ENCODE measurements around the gene MCEMP1.

MCEMP1 gene, protein sequence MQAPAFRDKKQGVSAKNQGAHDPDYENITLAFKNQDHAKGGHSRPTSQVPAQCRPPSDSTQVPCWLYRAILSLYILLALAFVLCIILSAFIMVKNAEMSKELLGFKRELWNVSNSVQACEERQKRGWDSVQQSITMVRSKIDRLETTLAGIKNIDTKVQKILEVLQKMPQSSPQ

DNA sequence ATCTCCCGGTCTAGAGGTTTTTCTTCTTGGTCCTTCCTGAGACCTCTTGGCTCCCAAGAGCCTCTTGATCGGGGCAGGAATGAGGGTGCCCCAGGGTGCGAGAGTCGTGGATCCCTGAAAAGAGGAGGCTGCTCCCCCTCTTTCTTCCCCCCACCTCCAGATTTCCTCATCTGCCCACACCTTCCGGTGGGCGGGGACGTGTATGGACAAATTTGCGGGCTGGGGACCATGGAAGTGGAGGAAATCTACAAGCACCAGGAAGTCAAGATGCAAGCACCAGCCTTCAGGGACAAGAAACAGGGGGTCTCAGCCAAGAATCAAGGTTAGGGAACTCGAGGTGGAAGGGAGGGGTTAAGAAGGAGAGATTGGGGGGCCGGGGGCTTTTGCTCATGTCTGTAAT lies at the start of gene MCEMP1:
MCEMP1 (plus strand) TSS at position 237 of the 400 bp plus-strand sequence; CDS start at position 268, 31 bp downstream.
- DNase-seq, result no peak

DNA sequence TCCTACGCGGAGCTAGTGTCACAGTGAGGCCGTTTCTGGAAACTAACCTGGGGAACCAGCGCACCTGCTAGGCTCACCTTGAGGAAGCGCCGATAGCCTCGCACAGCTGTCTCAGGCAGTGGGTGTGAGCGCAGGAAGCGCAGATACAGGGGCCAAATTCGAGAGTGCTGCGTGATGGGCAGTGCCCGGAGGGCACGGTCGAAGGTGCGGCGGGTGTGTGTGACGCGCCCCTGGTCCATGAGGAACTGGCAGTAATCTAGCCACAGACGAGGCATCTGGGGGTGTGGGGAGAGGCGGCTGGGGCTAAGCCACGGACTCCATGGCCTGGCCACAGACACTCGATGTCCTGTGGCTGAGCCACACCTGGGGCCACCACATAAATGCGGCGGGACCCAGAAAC lies 49.7 kb upstream of the MCEMP1 start:
- DNase-seq, result no peak

DNA sequence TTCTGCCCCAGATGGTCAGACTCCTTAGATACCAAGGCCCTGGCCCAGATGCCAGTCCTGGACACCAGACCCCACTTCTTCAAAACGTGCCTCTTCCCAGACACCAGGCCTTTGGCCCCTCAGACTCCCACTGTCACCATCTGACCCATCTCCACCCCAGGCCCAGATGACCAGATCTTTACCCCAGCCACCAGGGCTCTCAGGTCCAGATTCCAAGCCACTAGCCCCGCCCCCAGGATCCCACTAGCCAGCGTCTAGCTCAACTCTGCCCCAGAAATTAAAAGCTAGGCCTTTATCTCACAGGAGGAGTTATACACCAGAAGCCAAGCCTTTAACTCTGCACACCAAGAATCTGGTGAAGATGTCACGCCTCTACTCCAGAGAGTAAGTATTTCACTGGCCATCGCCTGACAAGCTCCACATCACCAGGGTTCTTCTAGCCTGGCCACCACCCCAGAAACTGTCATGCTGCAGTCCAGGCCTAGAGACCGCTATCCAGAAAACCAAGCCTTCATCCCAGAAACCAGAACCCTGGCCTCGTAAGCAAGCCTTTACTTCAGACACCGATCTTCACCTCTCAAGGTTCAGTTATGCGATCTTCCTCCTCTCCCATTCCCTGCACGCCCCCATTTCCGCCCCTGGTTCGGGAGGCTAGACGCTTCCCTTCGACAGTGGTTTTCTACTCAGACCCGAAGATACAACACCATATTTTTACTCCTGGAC lies 48.1 kb upstream of the MCEMP1 start:
- DNase-seq, result no peak

DNA sequence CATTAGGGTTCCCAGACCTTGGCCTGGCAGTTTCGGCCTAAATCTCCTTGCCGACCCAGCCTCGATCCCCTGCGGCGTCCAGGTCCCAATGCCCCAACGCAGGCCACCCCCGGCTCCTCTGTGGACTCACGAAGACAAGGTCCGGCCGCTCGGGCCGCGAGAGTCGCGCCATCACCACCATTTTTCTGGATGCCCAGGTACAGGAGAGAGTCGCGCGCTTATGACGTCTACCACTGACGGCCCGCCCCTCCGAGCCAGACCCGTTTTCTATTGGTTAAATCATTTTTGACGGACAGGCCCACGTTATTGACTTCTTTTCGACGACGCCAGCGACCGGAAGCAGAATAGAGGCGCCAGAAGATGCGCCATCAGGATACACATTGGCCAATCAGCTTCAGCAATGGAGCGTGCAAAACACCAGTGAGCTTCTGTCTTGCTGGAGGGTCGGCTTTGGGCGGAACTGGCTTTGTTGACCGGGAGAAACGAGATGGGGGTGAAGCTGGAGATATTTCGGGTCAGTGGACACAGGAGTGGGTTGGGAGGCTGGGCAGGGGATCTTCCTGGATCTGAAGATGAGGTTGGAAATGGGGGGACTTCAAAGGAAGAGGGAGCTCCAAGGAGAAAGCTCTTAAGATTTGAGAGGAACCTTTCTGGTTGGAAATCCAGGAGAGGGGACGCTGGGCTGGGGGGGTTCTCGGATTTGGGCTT lies 47.4 kb upstream of the MCEMP1 start, which contains the start of the genes PET100 and XAB2:
PET100 (plus strand) TSS at position 447 of the 708 bp plus-strand sequence; CDS start at position 488, 41 bp downstream.
XAB2 (minus strand) TSS at position 199 of the 708 bp plus-strand sequence; CDS start at position 181, 18 bp downstream.
- peak; percentile 97 for DNase-seq

DNA sequence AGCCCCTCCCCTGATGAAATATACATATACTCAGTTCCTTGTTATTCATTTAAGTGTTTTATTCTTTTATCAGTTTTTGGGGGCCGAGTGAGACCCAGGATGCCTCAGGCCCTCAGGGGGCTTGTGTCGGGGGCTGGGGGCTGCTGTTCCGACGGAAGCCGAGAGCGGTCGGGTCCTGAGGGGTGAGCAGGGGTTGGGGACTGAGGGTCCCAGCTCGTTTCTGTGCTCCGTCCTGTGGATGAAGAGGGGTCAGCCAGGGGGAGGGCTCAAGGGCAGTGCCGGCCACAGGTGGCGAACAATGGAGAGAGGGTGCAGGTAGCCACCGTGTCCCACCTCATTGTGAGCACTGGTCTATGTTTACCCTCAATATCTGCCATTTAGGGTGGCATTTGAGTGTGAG lies 45.3 kb upstream of the MCEMP1 start:
- no peak for DNase-seq

DNA sequence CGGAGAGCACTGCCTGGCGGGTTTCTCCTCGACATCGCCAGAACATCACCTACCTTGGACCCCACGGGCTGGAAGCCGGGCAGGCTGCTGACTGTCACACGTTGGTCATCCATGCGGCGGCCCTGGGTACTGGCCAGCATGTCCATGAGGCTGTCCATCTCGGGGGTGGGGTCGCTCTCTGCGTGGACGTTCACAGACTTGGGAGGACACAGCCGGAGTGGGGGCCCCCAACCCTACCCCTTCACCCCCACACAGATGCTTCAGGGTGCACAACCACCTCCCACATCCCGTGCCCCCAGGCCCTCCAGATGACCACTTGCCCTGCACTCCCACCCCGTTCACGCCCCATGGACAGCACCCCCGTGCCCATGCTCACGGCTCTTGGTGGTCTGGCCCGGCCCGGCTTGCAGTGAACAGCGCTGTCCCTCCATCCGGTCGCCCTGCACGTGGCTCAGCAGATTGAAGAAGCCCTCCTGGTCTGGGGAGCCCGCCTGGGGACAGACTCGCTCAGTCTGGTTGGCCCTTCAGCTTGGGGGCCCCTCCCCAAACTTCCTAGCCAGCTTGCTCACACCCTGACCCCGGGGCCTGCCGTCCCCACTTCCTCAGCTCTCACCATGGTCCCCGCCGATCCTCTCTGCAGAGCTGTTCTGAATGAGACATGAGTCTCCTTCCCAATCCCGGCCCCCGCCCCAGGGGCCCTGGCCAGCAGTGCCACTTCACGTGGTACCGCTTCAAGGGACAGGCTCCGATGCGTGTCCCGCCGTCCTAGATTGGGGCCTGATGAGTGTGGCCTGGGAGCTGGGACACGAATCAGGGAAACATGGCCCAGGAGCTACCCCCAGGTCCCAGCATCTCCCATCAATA lies 44.3 kb upstream of the MCEMP1 start:
- DNase-seq, result no peak

DNA sequence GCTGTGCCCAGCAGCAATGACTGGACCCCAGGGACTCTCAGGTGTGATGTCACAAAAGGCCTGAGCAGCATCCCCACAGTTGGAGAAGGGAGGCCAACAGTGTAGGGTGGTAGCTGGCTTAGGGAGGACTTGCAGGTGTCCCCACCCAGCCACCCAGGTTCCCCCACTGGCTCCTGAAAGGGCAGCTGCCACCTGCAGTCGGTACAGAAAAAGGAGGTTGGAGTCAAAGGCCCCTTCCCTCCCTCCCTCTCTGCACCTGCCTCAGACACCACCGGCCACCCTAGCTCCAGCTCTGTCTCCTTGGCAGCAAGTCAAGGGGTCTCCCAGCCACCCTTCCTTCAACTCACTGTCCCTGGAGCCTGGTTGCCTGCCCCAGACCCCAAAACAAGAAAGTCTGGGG lies 43.2 kb upstream of the MCEMP1 start, which contains the start of gene PCP2:
PCP2 (minus strand) TSS at position 22 of the 400 bp plus-strand sequence. CDS start 262 bp downstream, outside the sequence.
- no peak for DNase-seq

DNA sequence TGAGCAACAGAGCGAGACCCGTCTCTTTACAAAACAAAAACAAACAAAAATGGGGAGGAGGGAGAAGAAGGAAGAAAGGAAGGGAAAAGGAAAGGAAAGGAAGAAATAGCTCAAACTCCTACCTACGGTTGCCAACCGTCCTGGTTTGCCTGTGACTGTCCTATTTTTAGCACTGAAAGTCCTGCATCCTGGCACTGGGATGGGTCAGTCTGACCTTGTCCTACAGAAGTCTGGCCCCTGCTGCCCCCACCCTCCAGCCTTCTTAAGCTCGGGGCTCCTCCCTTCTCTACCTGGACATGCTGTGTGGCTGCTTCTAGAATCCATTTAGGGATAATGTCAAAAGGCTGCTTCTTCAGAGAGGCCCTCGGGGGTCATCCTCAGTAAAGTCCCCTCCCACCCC lies 41.2 kb upstream of the MCEMP1 start:
- no peak for DNase-seq

DNA sequence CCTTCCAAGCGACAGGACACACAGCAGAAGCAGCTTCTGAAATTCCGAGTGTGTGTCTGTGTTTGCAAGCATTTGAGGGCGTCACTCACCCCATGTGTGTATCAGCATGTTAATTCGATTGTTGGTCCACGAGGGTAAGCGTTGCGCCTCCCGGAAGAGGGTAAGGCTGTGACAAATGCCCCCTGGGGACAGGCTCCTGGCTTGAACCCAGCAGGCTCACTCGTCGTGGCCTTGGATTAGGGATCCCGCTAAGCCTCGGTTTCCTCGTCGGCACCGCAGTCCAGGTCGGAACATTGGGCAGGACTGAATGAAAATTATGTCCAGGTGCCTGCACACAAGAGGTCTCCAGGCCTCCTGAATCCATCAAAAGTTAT lies 40.6 kb upstream of the MCEMP1 start:
- no peak for DNase-seq

DNA sequence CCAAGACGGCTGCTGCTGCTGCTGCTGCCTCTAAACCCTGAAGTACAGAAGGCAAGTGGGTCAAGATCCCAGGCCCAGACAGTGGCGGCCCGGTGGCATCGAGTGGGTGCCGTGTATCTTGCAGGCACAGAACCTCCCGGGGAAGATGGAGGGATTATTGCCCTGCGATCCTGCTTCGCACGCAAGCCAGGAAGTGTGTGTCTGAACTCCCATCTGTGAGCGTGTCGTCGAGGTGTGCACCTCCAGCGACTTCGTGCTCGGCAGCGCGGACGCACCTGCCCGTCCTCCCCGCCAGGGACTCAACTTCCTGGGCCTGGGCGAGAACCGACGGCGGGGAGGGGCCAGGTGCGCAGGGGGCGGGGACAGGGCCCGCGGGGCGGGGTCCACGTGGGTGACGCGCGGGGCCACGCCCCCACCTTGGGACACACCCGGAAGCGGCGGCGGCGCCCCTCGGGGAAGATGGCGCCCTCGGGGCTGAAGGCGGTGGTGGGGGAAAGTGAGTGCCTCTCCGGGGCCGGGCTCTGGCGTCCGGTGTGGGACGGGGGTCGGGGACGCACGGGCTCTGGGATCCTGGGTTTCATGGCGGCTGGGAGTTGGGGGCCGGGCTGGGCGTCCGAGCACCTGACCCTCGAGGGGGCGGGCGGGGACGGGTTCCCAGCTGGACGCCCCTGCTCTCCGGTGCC lies 40.1 kb upstream of the MCEMP1 start, which contains the start of gene STXBP2:
STXBP2 (plus strand) TSS at position 420 of the 683 bp plus-strand sequence; CDS start at position 460, 40 bp downstream.
- peak; percentile 77 for DNase-seq

DNA sequence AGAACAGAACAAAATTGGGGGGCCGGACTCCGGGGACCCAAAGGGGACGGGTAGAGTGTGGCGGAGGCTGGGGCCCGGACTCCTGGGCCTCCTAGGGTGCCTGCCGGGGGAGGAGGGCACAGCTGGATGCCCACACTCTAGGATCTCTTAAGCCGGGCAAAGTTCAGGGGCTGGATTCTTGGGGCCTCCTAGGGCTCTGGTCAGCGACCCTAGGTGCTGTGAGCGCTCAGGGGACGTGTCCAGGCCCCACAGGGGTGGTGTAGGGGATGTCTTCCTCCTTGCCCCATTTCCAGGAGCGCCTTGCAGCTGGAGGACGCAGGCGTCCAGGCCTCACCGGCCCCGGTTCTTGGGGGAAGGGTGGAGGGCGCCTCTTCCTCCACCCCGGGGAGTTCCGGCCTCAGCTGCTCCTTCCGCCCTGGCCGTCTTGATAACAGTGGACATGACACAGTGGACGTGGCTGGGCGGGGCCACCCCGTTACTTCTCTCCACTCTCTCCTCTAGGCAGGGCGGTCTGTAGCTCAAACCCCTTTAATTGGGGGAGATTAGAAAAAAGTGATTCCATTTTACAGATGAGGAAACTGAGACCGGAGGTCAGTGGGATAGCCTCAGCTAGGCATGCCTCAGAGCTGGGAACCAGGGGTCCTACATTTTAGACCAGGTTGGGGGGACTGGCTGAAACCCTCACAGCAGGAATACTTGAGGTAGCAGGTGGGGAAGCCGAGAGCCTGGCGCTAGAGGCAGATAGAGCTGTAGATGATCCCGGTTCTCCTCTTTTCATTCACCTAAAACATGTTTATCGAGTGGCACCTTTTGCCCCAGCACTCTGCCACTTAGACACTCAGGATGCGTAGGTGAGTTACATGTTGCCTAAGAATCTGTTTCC lies 39.3 kb upstream of the MCEMP1 start:
- DNase-seq, result no peak

DNA sequence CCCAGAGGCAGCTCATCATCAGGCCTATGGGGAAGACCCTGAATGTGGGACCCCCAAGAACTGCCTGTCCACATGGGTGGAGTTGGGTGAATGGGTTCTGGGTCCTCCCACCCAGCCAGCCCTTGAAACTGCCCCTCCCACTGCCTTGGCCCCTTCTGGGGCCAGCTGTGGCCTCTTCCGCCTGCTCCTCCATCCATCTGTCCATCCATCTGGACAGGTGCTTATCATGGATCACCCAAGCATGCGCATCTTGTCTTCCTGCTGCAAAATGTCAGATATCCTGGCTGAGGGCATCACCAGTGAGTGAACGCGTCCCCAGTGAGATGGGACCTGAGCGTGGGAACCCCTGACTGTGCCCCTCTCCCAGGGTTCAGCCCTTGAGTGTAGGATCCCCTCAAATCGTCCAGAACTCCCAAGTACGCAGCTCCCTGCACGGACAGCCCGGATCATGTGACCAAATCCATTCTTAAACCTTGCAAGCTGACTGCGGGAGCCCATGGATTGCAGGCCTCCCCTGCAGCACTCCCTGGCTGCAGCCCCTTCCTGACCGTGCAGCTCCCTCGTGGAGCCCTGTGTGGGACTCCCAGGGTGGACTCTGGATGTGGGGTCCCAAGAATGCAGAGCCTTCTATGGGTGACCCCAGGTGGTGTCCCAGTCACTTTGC lies 38.0 kb upstream of the MCEMP1 start:
- DNase-seq, result no peak

DNA sequence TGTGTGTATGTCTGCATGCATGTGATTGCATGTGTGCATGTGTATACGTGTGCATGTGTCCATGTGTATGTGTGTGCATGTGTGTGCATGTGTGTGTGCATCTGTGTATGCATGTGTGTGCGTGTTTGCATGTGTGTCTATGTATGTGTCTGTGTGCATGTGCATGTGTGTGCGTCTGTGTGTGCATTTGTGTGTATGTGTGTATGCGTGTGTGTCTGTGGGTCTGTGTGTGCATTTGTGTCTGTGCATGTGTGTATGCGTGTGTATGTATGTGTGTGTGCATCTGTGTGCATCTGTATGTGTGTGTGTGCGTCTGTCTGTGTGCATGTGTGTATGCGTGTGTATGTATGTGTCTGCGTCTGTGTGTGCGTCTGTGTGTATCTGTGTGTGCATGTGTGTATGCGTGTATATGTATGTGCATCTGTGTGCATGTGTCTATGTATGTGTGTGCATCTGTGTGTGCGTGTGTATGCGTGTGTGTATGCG lies 37.0 kb upstream of the MCEMP1 start:
- DNase-seq, result no peak

DNA sequence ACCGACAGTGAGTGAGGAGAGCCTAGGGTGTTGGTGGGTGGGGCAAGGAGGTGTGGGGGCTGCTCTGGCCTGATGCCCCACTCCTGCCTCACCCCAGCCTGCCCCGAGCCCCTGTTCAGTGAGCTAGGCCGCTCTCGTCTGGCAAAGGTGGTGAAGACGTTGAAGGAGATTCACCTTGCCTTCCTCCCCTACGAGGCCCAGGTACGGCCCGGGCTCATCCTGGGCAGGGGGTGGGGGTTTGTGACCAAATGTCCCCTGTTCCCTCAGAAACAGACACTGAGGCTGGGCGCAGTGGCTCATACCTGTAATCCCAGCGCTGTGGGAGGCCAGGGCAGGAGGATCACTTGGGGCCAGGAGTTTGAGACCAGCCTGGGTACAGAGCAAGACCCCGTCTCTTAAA lies 36.1 kb upstream of the MCEMP1 start:
- no peak for DNase-seq

DNA sequence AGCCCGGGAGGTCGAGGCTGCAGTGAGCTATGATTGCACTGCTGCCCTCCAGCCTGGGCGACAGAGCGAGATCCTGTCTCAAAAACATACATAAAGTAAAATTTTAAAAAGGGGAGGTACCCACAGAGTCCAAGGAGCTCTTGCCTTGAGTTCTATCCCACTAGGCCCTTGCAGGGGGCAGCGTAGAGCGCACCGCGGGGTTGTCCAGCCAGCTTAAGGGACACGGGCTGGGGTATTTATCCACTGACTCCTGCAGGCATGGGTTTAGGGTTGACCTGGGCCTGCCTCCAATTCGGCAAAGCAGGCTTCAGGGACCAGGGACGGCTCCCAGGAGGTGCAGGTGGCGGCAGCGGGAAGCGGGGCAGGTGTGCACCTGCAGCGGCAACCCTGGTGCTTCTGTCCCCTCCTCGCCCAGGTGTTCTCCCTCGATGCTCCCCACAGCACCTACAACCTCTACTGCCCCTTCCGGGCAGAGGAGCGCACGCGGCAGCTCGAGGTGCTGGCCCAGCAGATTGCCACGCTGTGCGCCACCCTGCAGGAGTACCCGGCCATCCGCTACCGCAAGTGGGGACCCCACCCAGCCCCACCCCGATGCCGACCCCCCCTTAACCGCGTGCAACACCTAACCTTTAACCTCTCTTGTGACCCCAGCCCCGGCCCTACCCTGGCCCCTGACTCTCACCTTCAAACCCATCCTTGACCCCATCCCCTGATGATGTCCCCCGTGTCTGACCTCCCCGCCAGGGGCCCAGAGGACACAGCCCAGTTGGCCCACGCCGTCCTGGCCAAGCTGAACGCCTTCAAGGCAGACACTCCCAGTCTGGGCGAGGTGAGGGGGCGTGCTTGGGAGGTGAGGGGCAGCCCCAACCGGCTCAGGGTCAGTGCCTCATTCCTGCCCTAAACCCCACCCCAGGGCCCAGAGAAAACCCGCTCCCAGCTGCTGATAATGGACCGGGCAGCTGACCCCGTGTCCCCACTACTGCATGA lies 35.3 kb upstream of the MCEMP1 start:
- DNase-seq, result no peak

DNA sequence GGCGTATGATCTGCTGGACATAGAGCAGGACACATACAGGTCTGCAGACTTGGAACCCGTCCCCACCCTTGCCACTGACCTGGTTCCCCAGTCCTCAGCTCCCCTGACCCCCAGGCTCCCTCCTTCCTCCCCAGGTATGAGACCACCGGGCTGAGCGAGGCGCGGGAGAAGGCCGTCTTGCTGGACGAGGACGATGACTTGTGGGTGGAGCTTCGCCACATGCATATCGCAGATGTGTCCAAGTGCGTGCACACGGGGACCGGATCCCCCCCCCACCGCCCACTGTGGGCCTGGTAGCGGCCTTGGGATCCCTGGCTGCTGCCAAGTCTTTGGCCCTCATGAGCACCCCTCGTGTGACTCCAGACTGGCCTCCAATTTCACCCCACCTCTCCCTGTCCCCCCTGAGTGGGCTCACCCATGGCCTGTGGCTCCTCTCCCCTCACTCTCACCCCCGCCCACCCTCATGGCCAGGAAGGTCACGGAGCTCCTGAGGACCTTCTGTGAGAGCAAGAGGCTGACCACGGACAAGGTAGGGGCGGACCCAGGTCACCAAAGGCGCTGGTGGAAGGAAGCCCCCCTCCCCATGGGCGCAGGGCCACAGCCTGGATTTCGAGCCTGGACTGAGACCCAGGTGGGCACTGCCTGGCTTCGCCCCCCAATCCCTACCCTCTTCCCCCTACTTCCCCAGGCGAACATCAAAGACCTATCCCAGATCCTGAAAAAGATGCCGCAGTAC lies 34.4 kb upstream of the MCEMP1 start:
- no peak for DNase-seq

DNA sequence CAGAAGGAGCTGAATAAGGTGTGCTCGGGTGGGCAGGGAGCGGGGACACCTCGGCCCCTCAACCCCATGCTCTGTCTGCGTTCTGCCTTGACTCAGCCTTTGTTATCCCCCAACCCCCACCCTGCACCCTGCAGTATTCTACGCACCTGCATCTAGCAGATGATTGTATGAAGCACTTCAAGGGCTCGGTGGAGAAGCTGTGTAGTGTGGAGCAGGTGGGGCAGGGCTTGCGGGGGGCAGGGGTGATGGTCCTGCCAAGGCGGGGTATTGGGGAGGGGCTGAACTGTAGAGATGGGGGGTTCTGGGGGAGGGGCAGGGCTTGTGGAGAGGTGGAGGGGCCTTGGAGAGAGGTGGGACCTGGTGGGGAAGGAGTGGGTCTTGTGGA lies 33.9 kb upstream of the MCEMP1 start:
- no peak for DNase-seq
